Thymus (tissue), 11 donors: ENCODE measurements around the gene POGZ. TPM values are rescaled to one million over a fixed set of nuclear protein-coding genes. Genes with fewer than 3 reads are reported as not detected.

ENCODE experiments used
- DNase-seq, 9 donors: peaks; one replicate each; pipeline ENCODE4 v3.0.0-alpha.2; 2013; ENCODE audit warnings: low spot score in 9 of 9, low read depth in 6 of 9, missing footprints in 1 of 9
- H3K27ac ChIP-seq, 2 donors: one replicate each; pipeline ENCODE4 v1.5.1; 2013; ENCODE audit warnings: control low read depth in 1 of 2, low read depth in 1 of 2, low read length in 1 of 2, mild to moderate bottlenecking in 1 of 2, moderate library complexity in 1 of 2
- H3K27me3 ChIP-seq, 2 donors: one replicate each; pipeline ENCODE4 v1.5.1; 2013; ENCODE audit warnings: low read length in 1 of 2; ENCODE audit not compliant: control insufficient read depth in 2 of 2, insufficient read depth in 1 of 2
- H3K36me3 ChIP-seq, 2 donors: one replicate each; pipeline ENCODE4 v1.5.1; 2013; ENCODE audit warnings: low read length in 1 of 2, mild to moderate bottlenecking in 1 of 2, moderate library complexity in 1 of 2; ENCODE audit not compliant: control insufficient read depth in 2 of 2, insufficient read depth in 2 of 2
- H3K4me1 ChIP-seq, 2 donors: one replicate each; pipeline ENCODE4 v1.5.1; 2013; ENCODE audit warnings: low read length in 2 of 2; ENCODE audit not compliant: control insufficient read depth in 2 of 2, insufficient read depth in 2 of 2
- H3K4me3 ChIP-seq, 2 donors: one replicate each; pipeline ENCODE4 v1.5.1; 2013; ENCODE audit warnings: low read length in 2 of 2, control low read depth in 1 of 2, mild to moderate bottlenecking in 1 of 2
- H3K9me3 ChIP-seq, 2 donors: one replicate each; pipeline ENCODE4 v1.5.1; 2013; ENCODE audit warnings: low read length in 1 of 2, mild to moderate bottlenecking in 1 of 2; ENCODE audit not compliant: control insufficient read depth in 2 of 2, insufficient read depth in 1 of 2
- WGBS: extraction: QIAGEN DNeasy Blood & Tissue Kit; methylation state at CpG from one replicate; pipeline ENCODE4 v1.1.7; 2013; 5-methylcytosine and 5-hydroxymethylcytosine counted together
- polyA plus RNA-seq: library from polyadenylated mRNA; stranded (reverse); fragments of 200-250 nt; gene quantifications from one replicate; pipeline ENCODE4 v1.2.3, GENCODE V29; 2013
- total RNA-seq: library from RNA; stranded (reverse); fragments of 120-200 nt; gene quantifications from one replicate; pipeline ENCODE4 v1.2.4, GENCODE V29; 2013
- donor health status: healthy.

The POGZ gene
- total and polyA plus RNA-seq, 2 donors: 18.5 to 33.5 TPM

- H3K9me3 ChIP-seq: no peaks in the 10 kb centered on the region
- H3K27ac ChIP-seq: no peak overlapping the region
- H3K4me1 ChIP-seq: peaks cover 0 to 9% of the 10 kb centered on the region in 2 donors
Observed at GRCh38 chr1:151373196-151373595, 86.1 kb downstream of the POGZ start.

GRCh38 chr1:151372058-151372934, 87.0 kb downstream of the POGZ start, which contains the start of gene SELENBP1:
TSS of gene SELENBP1 (minus strand) at chr1:151372705. CDS start at chr1:151372641, 64 bp downstream.
- DNase-seq: no peak
- Histone ChIP-seq H3K9me3 (no peaks in the 10 kb centered on the region), H3K4me3 (no peak within 1 kb of the TSS), H3K27me3 (no peaks in the 10 kb centered on the region), H3K4me1 (peaks cover 0 to 9% of the 10 kb centered on the region in 2 donors), H3K36me3 (no peaks in the 10 kb centered on the region), H3K27ac (no peak within 1 kb of the TSS)
- WGBS: 93% methylated on average over 11 of the region's 11 CpGs

More at GRCh38 chr1:151373196-151373595, 86.1 kb downstream of the POGZ start:
- DNase-seq: no peak
- Histone ChIP-seq H3K4me3 (no peak overlapping the region), H3K36me3 (no peaks in the 10 kb centered on the region), H3K27me3 (no peaks in the 10 kb centered on the region)
- 97% methylated on average over 14 of the region's 14 CpGs for WGBS

- WGBS: 87% methylated on average over 9 of the region's 9 CpGs
- no peak overlapping the region for H3K27ac ChIP-seq
- peaks cover 0 to 9% of the 10 kb centered on the region in 2 donors for H3K4me1 ChIP-seq
- no peak overlapping the region for H3K4me3 ChIP-seq
- H3K9me3 ChIP-seq: no peaks in the 10 kb centered on the region
- H3K27me3 ChIP-seq: no peaks in the 10 kb centered on the region
- H3K36me3 ChIP-seq: no peaks in the 10 kb centered on the region
- no peak for DNase-seq
Observed at GRCh38 chr1:151371370-151372057, 87.8 kb downstream of the POGZ start.

GRCh38 chr1:151370211-151370911, 88.9 kb downstream of the POGZ start:
- DNase-seq: no peak
- Histone ChIP-seq H3K4me1 (peaks cover 0 to 9% of the 10 kb centered on the region in 2 donors), H3K4me3 (no peak overlapping the region), H3K27me3 (no peaks in the 10 kb centered on the region), H3K36me3 (no peaks in the 10 kb centered on the region), H3K27ac (no peak overlapping the region), H3K9me3 (no peaks in the 10 kb centered on the region)
- 84% methylated on average over 6 of the region's 6 CpGs for WGBS

- no peak for DNase-seq
- Histone ChIP-seq H3K4me3 (no peak overlapping the region), H3K27me3 (no peaks in the 10 kb centered on the region), H3K9me3 (no peaks in the 10 kb centered on the region), H3K4me1 (peaks cover 0 to 9% of the 10 kb centered on the region in 2 donors), H3K36me3 (no peaks in the 10 kb centered on the region), H3K27ac (no peak overlapping the region)
- 96% methylated on average over 15 of the region's 15 CpGs for WGBS
Observed at GRCh38 chr1:151369621-151370048, 89.7 kb downstream of the POGZ start.

- Histone ChIP-seq H3K27me3 (no peaks in the 10 kb centered on the region), H3K4me3 (no peak overlapping the region), H3K9me3 (no peaks in the 10 kb centered on the region), H3K4me1 (peaks cover 0 to 9% of the 10 kb centered on the region in 2 donors), H3K27ac (no peak overlapping the region), H3K36me3 (no peaks in the 10 kb centered on the region)
- DNase-seq: no peak
- WGBS: 96% methylated on average over 7 of the region's 7 CpGs
Observed at GRCh38 chr1:151369302-151369610, 90.0 kb downstream of the POGZ start.

GRCh38 chr1:151368393-151369301, 90.6 kb downstream of the POGZ start:
- Histone ChIP-seq H3K27me3 (no peaks in the 10 kb centered on the region), H3K4me1 (peaks cover 0 to 9% of the 10 kb centered on the region in 2 donors), H3K36me3 (no peaks in the 10 kb centered on the region), H3K27ac (no peak overlapping the region), H3K4me3 (no peak overlapping the region), H3K9me3 (peaks cover 0 to under 1% of the 10 kb centered on the region in 2 donors)
- WGBS: 98% methylated on average over 20 of the region's 20 CpGs
- DNase-seq: no peak

GRCh38 chr1:151367658-151368392, 91.5 kb downstream of the POGZ start:
- 97% methylated on average over 8 of the region's 8 CpGs for WGBS
- Histone ChIP-seq H3K27me3 (no peaks in the 10 kb centered on the region), H3K36me3 (no peaks in the 10 kb centered on the region), H3K27ac (no peak overlapping the region), H3K9me3 (peaks cover 0 to 8% of the 10 kb centered on the region in 2 donors), H3K4me3 (no peak overlapping the region), H3K4me1 (peaks cover 0 to 9% of the 10 kb centered on the region in 2 donors)
- no peak for DNase-seq
